Measurements from ENCODE around the gene ANKRD13A. TPM values are rescaled to one million over a fixed set of nuclear protein-coding genes. Genes with fewer than 3 reads are reported as not detected.

Gene ANKRD13A
- polyA plus RNA-seq, 1 of the 3 experiments (the other 2 are of a cell fraction): 42.8 TPM

GRCh38 chr12:110015132-110015531, 15.9 kb downstream of the ANKRD13A start:
- POLR2A ChIA-PET: no interaction called here
- Histone ChIP-seq H3K4me1 (ENCODE audit: control insufficient read depth in 1 of 2, insufficient read depth in 2 of 2, low read depth in 1 of 2, low read length in 1 of 2) (no peaks in the 10 kb centered on the region), H4K20me1 (ENCODE audit: insufficient read depth) (no peaks in the 10 kb centered on the region; the same call in 1 of the 2 replicates), H3F3A (replicated peaks; ENCODE audit: insufficient read depth) (peaks cover 3% of the 10 kb centered on the region), H3K36me3 (replicated peaks in 1 of 2; ENCODE audit: control insufficient read depth in 1 of 2, insufficient read depth in 2 of 2, low read length in 1 of 2) (peaks cover 26 to 42% of the 10 kb centered on the region in 2 experiments), H3K4me2 (no peak overlapping the region), H3K9me2 (no peaks in the 10 kb centered on the region), H3K27me3 (ENCODE audit: insufficient read depth) (no peaks in the 10 kb centered on the region), H2AFZ (ENCODE audit: low read depth) (no peak overlapping the region), H3K79me2 (ENCODE audit: insufficient read depth) (peaks cover 29% of the 10 kb centered on the region; the same call in 1 of the 2 replicates), H3K9me3 (no peaks in the 10 kb centered on the region), H3K9ac (no peak overlapping the region), H3K4me3 (ENCODE audit: low read depth in 2 of 2, low read length in 1 of 2) (no peak overlapping the region), H3K27ac (ENCODE audit: low read depth in 2 of 2, low read length in 1 of 2) (no peak overlapping the region)
- CTCF ChIA-PET: no interaction called here
- TF ChIP-seq ELF1 (IDR thresholded peaks at IDR 0.05) (no peak), SIN3A (IDR thresholded peaks at IDR 0.05; ENCODE audit: borderline replicate concordance, low read depth, low read length) (no peak), YY1 (IDR thresholded peaks at IDR 0.05; ENCODE audit: low read depth) (no peak), TCF12 (IDR thresholded peaks at IDR 0.05) (no peak), CTCF (IDR thresholded peaks at IDR 0.05) (no peak), POLR2AphosphoS5 (IDR thresholded peaks at IDR 0.05; ENCODE audit: low read depth, low read length) (no peak), FOXM1 (IDR thresholded peaks at IDR 0.05; ENCODE audit: low read depth) (no peak), GATA2 (CRISPR knock-in tag; IDR thresholded peaks at IDR 0.05) (no peak), TAF1 (IDR thresholded peaks at IDR 0.05; ENCODE audit: borderline replicate concordance, low read depth, low read length) (no peak), RFX5 (IDR thresholded peaks at IDR 0.05; ENCODE audit: low read length) (no peak), EZH2phosphoT487 (IDR thresholded peaks at IDR 0.05; ENCODE audit: borderline replicate concordance, low read depth) (no peak), TEAD4 (IDR thresholded peaks at IDR 0.05; ENCODE audit: borderline replicate concordance, insufficient read depth) (no peak), REST (IDR thresholded peaks at IDR 0.05; ENCODE audit: low read depth, low read length) (no peak)
- TF ChIP-seq, protein P1, sequence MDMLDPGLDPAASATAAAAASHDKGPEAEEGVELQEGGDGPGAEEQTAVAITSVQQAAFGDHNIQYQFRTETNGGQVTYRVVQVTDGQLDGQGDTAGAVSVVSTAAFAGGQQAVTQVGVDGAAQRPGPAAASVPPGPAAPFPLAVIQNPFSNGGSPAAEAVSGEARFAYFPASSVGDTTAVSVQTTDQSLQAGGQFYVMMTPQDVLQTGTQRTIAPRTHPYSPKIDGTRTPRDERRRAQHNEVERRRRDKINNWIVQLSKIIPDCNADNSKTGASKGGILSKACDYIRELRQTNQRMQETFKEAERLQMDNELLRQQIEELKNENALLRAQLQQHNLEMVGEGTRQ (IDR thresholded peaks at IDR 0.05; ENCODE audit: borderline replicate concordance, low read depth, low read length): no peak
- TF ChIP-seq, protein P2, sequence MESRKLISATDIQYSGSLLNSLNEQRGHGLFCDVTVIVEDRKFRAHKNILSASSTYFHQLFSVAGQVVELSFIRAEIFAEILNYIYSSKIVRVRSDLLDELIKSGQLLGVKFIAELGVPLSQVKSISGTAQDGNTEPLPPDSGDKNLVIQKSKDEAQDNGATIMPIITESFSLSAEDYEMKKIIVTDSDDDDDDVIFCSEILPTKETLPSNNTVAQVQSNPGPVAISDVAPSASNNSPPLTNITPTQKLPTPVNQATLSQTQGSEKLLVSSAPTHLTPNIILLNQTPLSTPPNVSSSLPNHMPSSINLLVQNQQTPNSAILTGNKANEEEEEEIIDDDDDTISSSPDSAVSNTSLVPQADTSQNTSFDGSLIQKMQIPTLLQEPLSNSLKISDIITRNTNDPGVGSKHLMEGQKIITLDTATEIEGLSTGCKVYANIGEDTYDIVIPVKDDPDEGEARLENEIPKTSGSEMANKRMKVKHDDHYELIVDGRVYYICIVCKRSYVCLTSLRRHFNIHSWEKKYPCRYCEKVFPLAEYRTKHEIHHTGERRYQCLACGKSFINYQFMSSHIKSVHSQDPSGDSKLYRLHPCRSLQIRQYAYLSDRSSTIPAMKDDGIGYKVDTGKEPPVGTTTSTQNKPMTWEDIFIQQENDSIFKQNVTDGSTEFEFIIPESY (IDR thresholded peaks at IDR 0.05; ENCODE audit: borderline replicate concordance, low read depth): no peak
- TF ChIP-seq, protein P3, sequence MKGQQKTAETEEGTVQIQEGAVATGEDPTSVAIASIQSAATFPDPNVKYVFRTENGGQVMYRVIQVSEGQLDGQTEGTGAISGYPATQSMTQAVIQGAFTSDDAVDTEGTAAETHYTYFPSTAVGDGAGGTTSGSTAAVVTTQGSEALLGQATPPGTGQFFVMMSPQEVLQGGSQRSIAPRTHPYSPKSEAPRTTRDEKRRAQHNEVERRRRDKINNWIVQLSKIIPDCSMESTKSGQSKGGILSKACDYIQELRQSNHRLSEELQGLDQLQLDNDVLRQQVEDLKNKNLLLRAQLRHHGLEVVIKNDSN (IDR thresholded peaks at IDR 0.05; ENCODE audit: borderline replicate concordance, low read depth): no peak
- TF ChIP-seq, protein P4, sequence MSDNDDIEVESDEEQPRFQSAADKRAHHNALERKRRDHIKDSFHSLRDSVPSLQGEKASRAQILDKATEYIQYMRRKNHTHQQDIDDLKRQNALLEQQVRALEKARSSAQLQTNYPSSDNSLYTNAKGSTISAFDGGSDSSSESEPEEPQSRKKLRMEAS (IDR thresholded peaks at IDR 0.05; ENCODE audit: low read depth): no peak
- DNase-seq: no peak
- 97% methylated on average over 2 of the region's 2 CpGs for WGBS (ENCODE audit: low lambda C conversion rate)

Data from SK-N-SH (cell line).